Activated B cell treated with CpG ODN at 0.5 μM for 24 hours (primary cell): ENCODE measurements around the gene ARF4. TPM values are rescaled to one million over a fixed set of nuclear protein-coding genes. Genes with fewer than 3 reads are reported as not detected.
A peak's percentile ranks its signal among the peaks of the same experiment; 100 is the strongest.

ENCODE experiments used
- ATAC-seq: fragments of 200-7000 bp; cut with Tn5 transposase; one replicate; pipeline ENCODE4 v1.10.0; 2021; ENCODE audit warnings: low read depth, mild to moderate bottlenecking, moderate library complexity
- CTCF ChIA-PET: fragments of 350-600 bp; sonication (Branson Sonifier 250); formaldehyde crosslinking; loops from one replicate; lab custom pipeline; 2021; ENCODE audit warnings: antibody characterized with exemption; lab: Charles Lee
- POLR2A ChIA-PET: fragments of 350-600 bp; sonication (Branson Sonifier 250); formaldehyde crosslinking; loops from one replicate; lab custom pipeline; 2021; ENCODE audit warnings: antibody characterized with exemption; lab: Charles Lee
- DNase-seq: peaks from one replicate; pipeline ENCODE4 v3.0.0; 2022
- H3K27ac Mint-ChIP-seq: one replicate; pipeline ENCODE4 v1.8.0; 2020; ENCODE audit warnings: mixed read lengths
- H3K27me3 Mint-ChIP-seq: one replicate; pipeline ENCODE4 v1.8.0; 2021; ENCODE audit warnings: mixed read lengths
- H3K36me3 Mint-ChIP-seq: one replicate; pipeline ENCODE4 v1.8.0; 2021; ENCODE audit warnings: low read depth, mixed read lengths
- H3K4me1 Mint-ChIP-seq: one replicate; pipeline ENCODE4 v1.8.0; 2021; ENCODE audit warnings: mixed read lengths
- H3K4me3 Mint-ChIP-seq: one replicate; pipeline ENCODE4 v1.8.0; 2020; ENCODE audit warnings: mild to moderate bottlenecking, mixed read lengths
- H3K9me3 Mint-ChIP-seq: one replicate; pipeline ENCODE4 v1.8.0; 2020; ENCODE audit warnings: mixed read lengths
- CTCF ChIP-seq: fragments of 200-600 bp; IDR thresholded peaks from one replicate; pipeline ENCODE4 v1.8.0; 2022; ENCODE audit warnings: antibody characterized with exemption, mild to moderate bottlenecking
- intact Hi-C: fragments of 100-400 bp; cut with micrococcal nuclease; formaldehyde crosslinking; loops from one replicate; pipeline ENCODE4 v1.15.1; 2024
- total RNA-seq: library from RNA; stranded (reverse); gene quantifications from 2 replicates; pipeline ENCODE4 v1.2.3, GENCODE V29; 2022

ARF4 gene
- total RNA-seq, 1 donor from 2014 or later, result 43.0 TPM

GRCh38 chr3:57555738-57556458, 41.2 kb downstream of the ARF4 start, which contains the start of gene PDE12:
Gene PDE12, plus strand, starts transcription at chr3:57556274. Its CDS starts 106 bp downstream, at chr3:57556380.
- ATAC-seq, result peak; percentile 79
- DNase-seq, result peak; percentile 77
- Mint-ChIP-seq H3K27ac (peak within 1 kb of the TSS; percentile 99), H3K36me3 (peaks cover 40% of the 10 kb centered on the region), H3K4me1 (peaks cover 41% of the 10 kb centered on the region), H3K9me3 (no peaks in the 10 kb centered on the region), H3K27me3 (no peaks in the 10 kb centered on the region), H3K4me3 (peak within 1 kb of the TSS; percentile 87)
- no peak for TF ChIP-seq CTCF
- intact Hi-C loops, result loop anchor here (1.0 to 10.0 kb wide), 8 partner anchors 41 to 559 kb away; partner anchors contain the start of genes APPL1, ARF4, DENND6A and SLMAP
- ChIA-PET CTCF (interaction anchor here (1.2 to 1.5 kb wide), 2 partner anchors 40 to 376 kb away, joined by 3 to 4 read pairs; no protein-coding TSS in a partner anchor), POLR2A (interaction anchor here (0.6 to 3.2 kb wide), 12 partner anchors 10 to 874 kb away, joined by 3 to 99 read pairs (median 6); partner anchors contain the start of genes APPL1, ARF4, DENND6A and SLMAP)

- peaks cover 35% of the 10 kb centered on the region for H3K4me1 Mint-ChIP-seq
- intact Hi-C loops, result loop anchor here (1.0 to 10.0 kb wide), 3 partner anchors 328 to 559 kb away; partner anchors contain the start of gene APPL1
- TF ChIP-seq CTCF, result no peak
- ChIA-PET CTCF (interaction anchor here (1.5 kb wide), 1 partner anchor 376 kb away, joined by 4 read pairs; no protein-coding TSS in a partner anchor), POLR2A (interaction anchor here (0.6 to 3.2 kb wide), 13 partner anchors 9 to 873 kb away, joined by 3 to 99 read pairs (median 6); partner anchors contain the start of genes APPL1, ARF4, DENND6A and SLMAP)
- peaks cover 34% of the 10 kb centered on the region for H3K36me3 Mint-ChIP-seq
- no peaks in the 10 kb centered on the region for H3K9me3 Mint-ChIP-seq
- no peak for DNase-seq
- peak overlapping the region; percentile 99 for H3K27ac Mint-ChIP-seq
- no peak for ATAC-seq
- peak overlapping the region; percentile 87 for H3K4me3 Mint-ChIP-seq
- H3K27me3 Mint-ChIP-seq, result no peaks in the 10 kb centered on the region
These were observed 41.8 kb downstream of the ARF4 start for GRCh38 chr3:57555306-57555705.

- H3K27me3 Mint-ChIP-seq, result no peaks in the 10 kb centered on the region
- DNase-seq (no peak), ATAC-seq (no peak)
- no peaks in the 10 kb centered on the region for H3K9me3 Mint-ChIP-seq
- H3K36me3 Mint-ChIP-seq, result no peaks in the 10 kb centered on the region
- H3K4me3 Mint-ChIP-seq, result no peak overlapping the region
- peaks cover 11% of the 10 kb centered on the region for H3K4me1 Mint-ChIP-seq
- intact Hi-C loops, result no loop called here
- H3K27ac Mint-ChIP-seq, result no peak overlapping the region
- TF ChIP-seq CTCF, result no peak
- ChIA-PET POLR2A (interaction anchor here (1.2 kb wide), 1 partner anchor 9 kb away, joined by 6 read pairs; the partner anchor contains the start of gene PDE12), CTCF (no interaction called here)
These were observed 50.5 kb downstream of the ARF4 start for GRCh38 chr3:57546616-57547015.

DNA sequence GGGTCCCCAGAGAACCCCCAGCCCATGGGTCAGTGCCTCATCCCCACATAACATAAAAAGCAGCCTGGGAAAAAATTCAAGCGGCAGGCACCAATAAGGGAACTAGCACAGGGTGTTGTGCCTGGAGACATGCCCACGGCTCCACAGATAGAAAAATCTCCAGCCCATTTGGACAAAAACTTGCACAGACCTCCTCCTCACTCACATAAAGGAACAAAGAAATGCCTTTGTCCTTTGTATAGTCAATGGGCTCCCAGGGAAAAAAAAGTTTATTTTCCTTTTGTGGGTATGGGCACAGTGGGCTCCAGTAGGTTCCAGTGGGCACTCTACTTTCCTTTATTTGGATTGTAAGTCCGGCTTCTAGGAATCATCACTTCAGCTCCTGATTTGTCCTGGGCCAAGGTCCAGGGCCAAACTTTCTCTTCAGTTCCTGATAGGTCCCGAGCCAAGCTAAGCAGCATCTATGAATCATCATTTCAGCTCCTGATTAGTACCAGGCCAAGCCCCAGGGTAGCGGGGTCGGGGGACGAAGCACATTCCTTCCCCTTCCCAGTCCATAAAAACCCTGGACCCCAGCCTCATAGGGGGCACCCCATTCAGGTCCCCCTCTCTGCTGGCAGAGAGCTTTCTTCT, 51.4 kb downstream of the ARF4 start:
- intact Hi-C loops, result no loop called here
- CTCF ChIA-PET, result no interaction called here
- POLR2A ChIA-PET, result interaction anchor here (1.2 kb wide), 1 partner anchor 10 kb away, joined by 6 read pairs; the partner anchor contains the start of gene PDE12
- Mint-ChIP-seq H3K4me1 (peaks cover 11% of the 10 kb centered on the region), H3K27ac (no peak overlapping the region), H3K27me3 (no peaks in the 10 kb centered on the region), H3K4me3 (no peak overlapping the region), H3K9me3 (no peaks in the 10 kb centered on the region), H3K36me3 (no peaks in the 10 kb centered on the region)
- no peak for DNase-seq
- TF ChIP-seq CTCF, result no peak
- no peak for ATAC-seq
